H1 (cell line): Measurements from ENCODE around the gene NAV2. TPM values are rescaled to one million over a fixed set of nuclear protein-coding genes. Genes with fewer than 3 reads are reported as not detected.

ENCODE experiments used
- CTCF ChIA-PET: fragments of 300-600 bp; sonication (Branson Sonifier 250); formaldehyde crosslinking; loops from one replicate; lab custom pipeline; 2021; ENCODE audit not compliant: partially characterized antibody; lab: Charles Lee
- POLR2A ChIA-PET: fragments of 300-600 bp; sonication (Branson Sonifier 250); formaldehyde crosslinking; loops from one replicate; lab custom pipeline; 2021; ENCODE audit warnings: inconsistent platforms; ENCODE audit not compliant: partially characterized antibody; lab: Charles Lee
- DNase-seq, 2 experiments: peaks; one replicate each; pipeline versions ENCODE4 v3.0.0 to v3.0.0-alpha.2; 2010 to 2022; ENCODE audit warnings: low spot score in 2 of 2, low read depth in 1 of 2, mixed read lengths in 1 of 2
- FAIRE-seq: peaks from 2 replicates; lab custom pipeline; 2011; peaks lifted over from hg19 to GRCh38; lab: Jason Lieb, UNC
- H2AFZ ChIP-seq: 2 replicates; pipeline ENCODE4 v1.8.1; 2012; ENCODE audit warnings: low read length, inconsistent platforms
- H2AK5ac ChIP-seq: 2 replicates; pipeline ENCODE4 v1.6.1; 2013; ENCODE audit warnings: low read depth, low read length
- H2BK120ac ChIP-seq: replicated peaks from 2 replicates; pipeline ENCODE3; 2013; ENCODE audit warnings: low read depth, low read length, inconsistent platforms
- H2BK12ac ChIP-seq: 2 replicates; pipeline ENCODE4 v1.6.1; 2013; ENCODE audit warnings: low read depth, low read length
- H2BK15ac ChIP-seq: 2 replicates; pipeline ENCODE4 v1.6.1; 2013; ENCODE audit warnings: low read length
- H2BK20ac ChIP-seq: 2 replicates; pipeline ENCODE4 v1.6.1; 2013; ENCODE audit warnings: low read length
- H2BK5ac ChIP-seq: 2 replicates; pipeline ENCODE4 v1.6.1; 2013; ENCODE audit warnings: low read depth, low read length
- H3K14ac ChIP-seq: 2 replicates; pipeline ENCODE4 v1.6.1; 2013; ENCODE audit warnings: inconsistent platforms; ENCODE audit not compliant: insufficient read length
- H3K18ac ChIP-seq: 2 replicates; pipeline ENCODE4 v1.6.1; 2013; ENCODE audit warnings: low read length; ENCODE audit errors: extremely low read depth
- H3K23ac ChIP-seq: 2 replicates; pipeline ENCODE4 v1.6.1; 2013; ENCODE audit warnings: inconsistent platforms; ENCODE audit not compliant: insufficient read length
- H3K23me2 ChIP-seq: 2 replicates; pipeline ENCODE4 v1.6.1; 2013; ENCODE audit warnings: low read depth, low read length
- H3K27ac ChIP-seq: 2 replicates; pipeline ENCODE4 v1.6.1; 2011; ENCODE audit warnings: low read depth, low read length, inconsistent platforms
- H3K27me3 ChIP-seq, 4 experiments: replicated peaks in 1 of 4; 1 replicate in 1 of 4; 2 replicates in 3 of 4; pipeline versions ENCODE4 v1.6.1 to v1.8.1; 2011 to 2013; ENCODE audit warnings: low read length in 3 of 4, mild to moderate bottlenecking in 3 of 4, inconsistent platforms in 2 of 4, mixed read lengths in 2 of 4, moderate library complexity in 1 of 4; ENCODE audit not compliant: control insufficient read depth in 3 of 4, insufficient read depth in 3 of 4; ENCODE audit errors: extremely low read depth in 1 of 4
- H3K36me3 ChIP-seq, 4 experiments: 2 replicates each; pipeline versions ENCODE4 v1.6.1 to v1.8.1; 2011 to 2013; ENCODE audit warnings: mild to moderate bottlenecking in 4 of 4, low read length in 3 of 4, moderate library complexity in 2 of 4, control low read depth in 1 of 4, inconsistent platforms in 1 of 4; ENCODE audit not compliant: insufficient read depth in 4 of 4, control insufficient read depth in 2 of 4
- H3K4ac ChIP-seq: replicated peaks from 2 replicates; pipeline ENCODE3; 2013; ENCODE audit warnings: low read length, low read depth, mixed read lengths, inconsistent platforms; ENCODE audit not compliant: insufficient read length
- H3K4me1 ChIP-seq, 4 experiments: replicated peaks in 1 of 4; 1 replicate in 1 of 4; 2 replicates in 3 of 4; pipeline versions ENCODE4 v1.6.1 to v1.8.1; 2011 to 2013; ENCODE audit warnings: low read length in 3 of 4, inconsistent platforms in 2 of 4, mixed read lengths in 1 of 4; ENCODE audit not compliant: insufficient read depth in 4 of 4, control insufficient read depth in 3 of 4
- H3K4me2 ChIP-seq, 2 experiments: 2 replicates each; pipeline versions ENCODE4 v1.6.1 to v1.8.1; 2011 to 2013; ENCODE audit warnings: low read depth in 2 of 2, low read length in 2 of 2, control low read depth in 1 of 2, inconsistent platforms in 1 of 2, mild to moderate bottlenecking in 1 of 2; ENCODE audit not compliant: insufficient read depth in 1 of 2
- H3K4me3 ChIP-seq, 4 experiments: fragments of 200-600, 300-600 bp in 1 of 4; sonication (generic), shearing (Covaris generic), sonication (Bioruptor Twin) in 1 of 4; 2 replicates each; pipeline versions ENCODE4 v1.5.1 to v1.8.1; 2011 to 2016; ENCODE audit warnings: low read length in 4 of 4, low read depth in 3 of 4, control low read depth in 2 of 4, inconsistent platforms in 2 of 4, mild to moderate bottlenecking in 2 of 4, mixed read lengths in 1 of 4, moderate library complexity in 1 of 4; ENCODE audit not compliant: insufficient read depth in 2 of 4; ENCODE audit errors: extremely low read depth in 1 of 4
- H3K56ac ChIP-seq: replicated peaks from 2 replicates; pipeline ENCODE3; 2013; ENCODE audit warnings: low read depth, mild to moderate bottlenecking, mixed read lengths, low read length, inconsistent platforms; ENCODE audit not compliant: insufficient read length
- H3K79me1 ChIP-seq: 2 replicates; pipeline ENCODE4 v1.6.1; 2013; ENCODE audit warnings: low read depth, low read length, control low read depth
- H3K79me2 ChIP-seq, 2 experiments: 2 replicates each; pipeline versions ENCODE4 v1.6.1 to v1.8.1; 2012 to 2013; ENCODE audit warnings: low read length in 2 of 2, mild to moderate bottlenecking in 2 of 2, inconsistent platforms in 1 of 2; ENCODE audit not compliant: insufficient read depth in 2 of 2, control insufficient read depth in 1 of 2
- H3K9ac ChIP-seq, 4 experiments: replicated peaks in 1 of 4; 1 replicate in 1 of 4; 2 replicates in 3 of 4; pipeline versions ENCODE4 v1.6.1 to v1.8.1; 2011 to 2013; ENCODE audit warnings: low read depth in 3 of 4, low read length in 3 of 4, control low read depth in 2 of 4, mild to moderate bottlenecking in 2 of 4, moderate library complexity in 2 of 4, inconsistent platforms in 1 of 4; ENCODE audit errors: extremely low read depth in 1 of 4
- H3K9me3 ChIP-seq, 2 experiments: 2 replicates each; pipeline versions ENCODE4 v1.6.1 to v1.8.1; 2012 to 2013; ENCODE audit warnings: mild to moderate bottlenecking in 2 of 2, moderate library complexity in 2 of 2, control low read depth in 1 of 2, inconsistent platforms in 1 of 2, low read depth in 1 of 2, low read length in 1 of 2, mixed read lengths in 1 of 2; ENCODE audit not compliant: insufficient read depth in 2 of 2
- H4K20me1 ChIP-seq, 2 experiments: replicated peaks in 1 of 2; 2 replicates each; pipeline versions ENCODE3 to v1.8.1; 2011 to 2013; ENCODE audit warnings: inconsistent platforms in 2 of 2, low read length in 2 of 2, mild to moderate bottlenecking in 1 of 2; ENCODE audit not compliant: insufficient read depth in 2 of 2, control insufficient read depth in 1 of 2
- H4K5ac ChIP-seq: 2 replicates; pipeline ENCODE4 v1.6.1; 2013; ENCODE audit warnings: low read length, low read depth, mixed read lengths, inconsistent platforms; ENCODE audit not compliant: insufficient read length
- H4K8ac ChIP-seq: 2 replicates; pipeline ENCODE4 v1.8.0; 2013; ENCODE audit warnings: mild to moderate bottlenecking, moderate library complexity, low read length, inconsistent platforms; ENCODE audit not compliant: insufficient read depth; ENCODE audit errors: extremely low read depth
- H4K91ac ChIP-seq: replicated peaks from 2 replicates; pipeline ENCODE3; 2013; ENCODE audit warnings: low read length, mixed read lengths, inconsistent platforms; ENCODE audit not compliant: insufficient read length
- CBX5 ChIP-seq: fragments of 300-800, 300-1000 bp; sonication (generic); IDR thresholded peaks from 2 replicates; pipeline ENCODE4 v1.7.1; 2016; ENCODE audit warnings: antibody characterized with exemption, low read length, low read depth
- POU5F1 ChIP-seq: IDR thresholded peaks from 2 replicates; pipeline ENCODE4 v1.6.1; 2011; ENCODE audit warnings: low read depth, mild to moderate bottlenecking, low read length, moderate library complexity
- SAP30 ChIP-seq: fragments of 300-600 bp; sonication (generic); IDR thresholded peaks from 2 replicates; pipeline ENCODE4 v1.7.1; 2012; ENCODE audit warnings: low read length, moderate library complexity, mild to moderate bottlenecking, inconsistent platforms; ENCODE audit not compliant: insufficient read depth, insufficient replicate concordance
- SIX5 ChIP-seq: IDR thresholded peaks from 2 replicates; pipeline ENCODE4 v1.6.1; 2011; ENCODE audit warnings: mild to moderate bottlenecking, low read depth, low read length
- YY1 ChIP-seq: IDR thresholded peaks from 2 replicates; pipeline ENCODE4 v1.6.1; 2011; ENCODE audit warnings: low read depth, mild to moderate bottlenecking, low read length
- WGBS, 2 experiments: shearing (Covaris generic) in 1 of 2; methylation state at CpG; one replicate each; pipeline versions ENCODE4 v1.1.6 to v1.1.7; 2013 to 2015; ENCODE audit warnings: low lambda C conversion rate in 2 of 2, mixed read lengths in 2 of 2, inconsistent platforms in 1 of 2, low coverage in 1 of 2, missing lambda C conversion rate in 1 of 2; ENCODE audit not compliant: insufficient replicate concordance in 2 of 2, insufficient coverage in 1 of 2, insufficient read length in 1 of 2; ENCODE audit errors: extremely low coverage in 1 of 2, missing lambda C conversion rate in 1 of 2; 5-methylcytosine and 5-hydroxymethylcytosine counted together
- polyA plus RNA-seq, 7 experiments: library from polyadenylated mRNA; depleted of rRNA in 3 of 7; stranded (reverse) in 5 of 7; unstranded in 2 of 7; fragments of >200 nt in 5 of 7; fragments of 200-250 nt in 2 of 7; gene quantifications; 1 replicate in 5 of 7; 2 replicates in 1 of 7; 4 replicates in 1 of 7; pipeline versions ENCODE4 v1.2.1 to v1.2.3, GENCODE V29; 2011 to 2013; ENCODE audit warnings: missing spikeins in 2 of 7, mixed read lengths in 2 of 7
- total RNA-seq: library from RNA; stranded (reverse); fragmentation: NEBNext Ultra II Directional; extraction: Animal tissue kit (Norgen Biotek cat#: 25700); gene quantifications from 2 replicates; pipeline ENCODE4 v1.2.1, GENCODE V29; 2021
- TF ChIP-seq, protein P1 (sequence below): IDR thresholded peaks from 2 replicates; pipeline ENCODE4 v1.6.1; 2011; ENCODE audit warnings: low read length, improper control_type of control experiment
- TF ChIP-seq, protein P2 (sequence below), 3 experiments: IDR thresholded peaks; 1 replicate in 2 of 3; 2 replicates in 1 of 3; pipeline versions ENCODE4 v1.5.1 to v1.6.1; 2011; ENCODE audit warnings: low read length in 3 of 3, mild to moderate bottlenecking in 3 of 3, inconsistent platforms in 2 of 3, low read depth in 1 of 3, moderate library complexity in 1 of 3; ENCODE audit not compliant: insufficient read depth in 1 of 3; ENCODE audit errors: control extremely low read depth in 1 of 3

The NAV2 gene
- total and polyA plus RNA-seq, 2 of the 8 experiments (the other 6 are each of a cell fraction or from before 2014, with no cell fraction given), result 35.6 to 73.6 TPM

DNA sequence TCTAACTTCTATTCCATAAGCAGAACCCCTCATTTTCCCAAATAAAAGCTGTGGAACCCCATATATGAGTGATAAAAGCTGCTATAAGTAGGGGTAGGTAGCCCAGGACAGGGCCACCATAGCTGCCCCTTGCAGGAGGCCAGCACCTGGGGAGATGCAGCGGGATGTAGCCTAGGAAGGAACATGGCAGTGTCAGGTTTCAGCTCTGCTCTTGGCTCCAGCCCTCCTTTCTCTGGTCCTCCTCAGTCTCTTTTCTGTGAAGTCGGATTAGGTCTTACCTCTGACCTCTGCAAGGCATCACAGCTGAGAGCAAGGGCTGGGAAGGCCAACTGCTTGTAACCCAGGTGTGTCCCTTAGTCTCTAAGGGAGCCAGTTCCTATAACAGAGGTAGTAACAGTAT lies 135.6 kb downstream of the NAV2 start:
- H3K4me2 ChIP-seq, result no peak overlapping the region
- no peaks in the 10 kb centered on the region for H3K23me2 ChIP-seq
- H2BK12ac ChIP-seq, result no peak overlapping the region
- WGBS, 2 experiments, result 58% methylated on average over 2 of the region's 2 CpGs; no CpG with 5 or more reads in 1 of the 2 experiments
- ChIA-PET POLR2A (interaction anchor here (1.2 to 2.3 kb wide), 3 partner anchors 11 to 31 kb away, joined by 3 to 11 read pairs (median 3); no protein-coding TSS in a partner anchor), CTCF (interaction anchor here (0.7 to 3.4 kb wide), 9 partner anchors 15 to 58 kb away, joined by 3 to 24 read pairs (median 5); no protein-coding TSS in a partner anchor)
- no peak overlapping the region for H2BK120ac ChIP-seq
- DNase-seq (no peak), FAIRE-seq (no peak)
- no peak overlapping the region for H3K9ac ChIP-seq
- no peak overlapping the region for H3K14ac ChIP-seq
- no peak overlapping the region for H3K4me3 ChIP-seq
- H3K9me3 ChIP-seq, result peaks cover 0 to 7% of the 10 kb centered on the region in 2 experiments; a peak in 2 of 4 replicates
- no peaks in the 10 kb centered on the region for H3K27me3 ChIP-seq
- no peak overlapping the region for H2BK20ac ChIP-seq
- no peak overlapping the region for H4K8ac ChIP-seq
- no peak overlapping the region for H2BK15ac ChIP-seq
- no peak overlapping the region for H3K4ac ChIP-seq
- H4K20me1 ChIP-seq, result peaks cover 0 to 4% of the 10 kb centered on the region in 2 experiments
- H2AFZ ChIP-seq, result no peak overlapping the region
- no peak overlapping the region for H3K56ac ChIP-seq
- H3K36me3 ChIP-seq, result peaks cover 4 to 30% (median 12%) of the 10 kb centered on the region in 4 experiments; a peak in 7 of 8 replicates
- no peak overlapping the region for H3K27ac ChIP-seq
- peaks cover 0 to 20% of the 10 kb centered on the region in 2 experiments; a peak in 1 of 4 replicates for H3K79me2 ChIP-seq
- no peak overlapping the region for H3K23ac ChIP-seq
- H4K5ac ChIP-seq, result no peak overlapping the region
- no peak overlapping the region for H4K91ac ChIP-seq
- H2BK5ac ChIP-seq, result no peak overlapping the region
- H3K79me1 ChIP-seq, result no peaks in the 10 kb centered on the region; the same call in 1 of the 2 replicates
- no peak overlapping the region for H2AK5ac ChIP-seq
- peaks cover 0 to 12% (median 4%) of the 10 kb centered on the region in 4 experiments; a peak in 4 of 7 replicates for H3K4me1 ChIP-seq
- TF ChIP-seq YY1 (0 out of 2 replicates have a peak, but pooled peaks have one; percentile 13), SIX5 (no peak), CBX5 (no peak), POU5F1 (no peak), SAP30 (no peak)
- TF ChIP-seq, protein P1, sequence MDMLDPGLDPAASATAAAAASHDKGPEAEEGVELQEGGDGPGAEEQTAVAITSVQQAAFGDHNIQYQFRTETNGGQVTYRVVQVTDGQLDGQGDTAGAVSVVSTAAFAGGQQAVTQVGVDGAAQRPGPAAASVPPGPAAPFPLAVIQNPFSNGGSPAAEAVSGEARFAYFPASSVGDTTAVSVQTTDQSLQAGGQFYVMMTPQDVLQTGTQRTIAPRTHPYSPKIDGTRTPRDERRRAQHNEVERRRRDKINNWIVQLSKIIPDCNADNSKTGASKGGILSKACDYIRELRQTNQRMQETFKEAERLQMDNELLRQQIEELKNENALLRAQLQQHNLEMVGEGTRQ, result no peak
- TF ChIP-seq, protein P2, sequence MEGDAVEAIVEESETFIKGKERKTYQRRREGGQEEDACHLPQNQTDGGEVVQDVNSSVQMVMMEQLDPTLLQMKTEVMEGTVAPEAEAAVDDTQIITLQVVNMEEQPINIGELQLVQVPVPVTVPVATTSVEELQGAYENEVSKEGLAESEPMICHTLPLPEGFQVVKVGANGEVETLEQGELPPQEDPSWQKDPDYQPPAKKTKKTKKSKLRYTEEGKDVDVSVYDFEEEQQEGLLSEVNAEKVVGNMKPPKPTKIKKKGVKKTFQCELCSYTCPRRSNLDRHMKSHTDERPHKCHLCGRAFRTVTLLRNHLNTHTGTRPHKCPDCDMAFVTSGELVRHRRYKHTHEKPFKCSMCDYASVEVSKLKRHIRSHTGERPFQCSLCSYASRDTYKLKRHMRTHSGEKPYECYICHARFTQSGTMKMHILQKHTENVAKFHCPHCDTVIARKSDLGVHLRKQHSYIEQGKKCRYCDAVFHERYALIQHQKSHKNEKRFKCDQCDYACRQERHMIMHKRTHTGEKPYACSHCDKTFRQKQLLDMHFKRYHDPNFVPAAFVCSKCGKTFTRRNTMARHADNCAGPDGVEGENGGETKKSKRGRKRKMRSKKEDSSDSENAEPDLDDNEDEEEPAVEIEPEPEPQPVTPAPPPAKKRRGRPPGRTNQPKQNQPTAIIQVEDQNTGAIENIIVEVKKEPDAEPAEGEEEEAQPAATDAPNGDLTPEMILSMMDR (IDR thresholded peaks at IDR 0.05; ENCODE audit: control extremely low read depth in 1 of 3, insufficient read depth in 1 of 3, low read depth in 1 of 3, low read length in 3 of 3), result no peak
- TF ChIP-seq, all 59 proteins: peak for 1
- H3K18ac ChIP-seq, result no peak overlapping the region
